ENCODE data around the gene BCAS3.

Gene BCAS3

DNA sequence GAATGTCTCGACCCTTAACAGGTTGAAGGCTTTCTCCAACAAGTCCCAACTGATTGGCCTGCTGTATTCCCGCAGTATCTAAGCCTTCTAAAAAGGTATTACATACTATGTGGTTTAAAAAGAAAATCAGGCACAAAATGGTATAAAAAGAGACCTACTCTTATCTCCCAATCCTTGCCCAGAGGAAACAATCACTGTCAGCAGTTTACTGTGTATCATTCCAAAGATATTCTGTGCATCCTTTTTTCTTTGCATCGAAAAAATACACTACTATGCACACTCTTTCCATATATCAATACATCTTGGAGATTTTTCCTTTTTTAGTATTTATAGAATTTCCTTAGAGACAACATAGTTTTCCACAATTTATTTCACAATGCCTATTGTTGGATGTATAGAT lies 603.2 kb downstream of the BCAS3 start:
- no peak for DNase-seq (ENCODE audit: low read depth in 2 of 2, low spot score in 1 of 2)

DNA sequence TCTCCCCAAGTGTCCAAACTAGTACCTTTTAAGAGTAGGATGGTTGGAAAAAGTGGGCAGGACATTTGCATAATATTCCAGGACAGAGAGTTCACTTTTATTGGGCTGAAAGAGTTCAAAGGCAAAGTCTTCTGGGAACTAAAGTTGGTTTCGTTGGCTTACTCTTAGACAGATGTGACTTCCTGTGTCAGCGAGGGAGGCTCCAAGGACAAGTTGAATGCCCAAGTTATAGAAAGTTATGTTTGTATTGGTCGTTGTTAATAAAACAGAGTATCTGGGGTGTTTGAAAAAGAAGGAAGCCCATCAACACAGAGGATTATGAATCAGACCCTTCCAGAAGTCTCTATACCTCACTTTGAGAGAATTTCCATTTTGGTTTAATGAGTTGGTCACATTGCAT lies 604.7 kb downstream of the BCAS3 start:
- no peak for DNase-seq (ENCODE audit: low read depth in 2 of 2, low spot score in 1 of 2)

DNA sequence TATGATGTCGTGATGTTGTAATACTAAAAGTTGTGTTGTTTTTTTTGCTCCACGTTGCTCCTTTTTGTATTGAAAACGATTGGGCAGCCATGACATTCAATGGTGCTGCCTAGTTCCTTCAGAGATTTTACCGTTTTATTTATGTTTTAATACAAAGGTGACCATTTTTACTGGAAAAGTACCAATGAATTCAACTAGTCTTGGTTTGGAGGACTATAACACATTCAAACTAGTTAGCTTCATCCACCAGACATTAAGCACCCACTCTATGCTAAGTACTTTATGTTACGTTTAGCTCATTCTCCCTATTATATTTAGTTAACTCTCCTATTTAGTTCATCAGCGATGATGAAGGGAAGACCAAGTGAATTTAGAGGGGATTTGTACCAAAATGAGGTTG lies 605.4 kb downstream of the BCAS3 start:
- no peak for DNase-seq (ENCODE audit: low read depth in 2 of 2, low spot score in 1 of 2)

DNA sequence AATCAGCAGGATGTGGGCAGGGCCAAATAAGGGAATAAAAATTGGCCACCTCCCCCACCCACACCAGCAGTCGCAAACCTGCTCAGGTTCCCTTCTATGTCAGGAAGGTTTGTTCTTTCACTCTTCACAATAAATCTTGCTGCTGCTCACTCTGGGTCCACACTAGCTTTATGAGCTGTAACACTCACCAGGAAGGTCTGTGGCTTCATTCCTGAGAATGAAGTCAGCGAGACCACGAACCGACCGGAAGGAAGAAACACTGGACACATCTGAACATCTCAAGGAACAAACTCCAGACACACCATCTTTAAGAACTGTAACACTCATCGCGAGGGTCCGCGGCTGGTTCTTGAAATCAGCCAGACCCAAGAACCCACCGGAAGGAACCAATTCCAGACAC lies 606.5 kb downstream of the BCAS3 start:
- no peak for DNase-seq (ENCODE audit: low read depth in 2 of 2, low spot score in 1 of 2)

DNA sequence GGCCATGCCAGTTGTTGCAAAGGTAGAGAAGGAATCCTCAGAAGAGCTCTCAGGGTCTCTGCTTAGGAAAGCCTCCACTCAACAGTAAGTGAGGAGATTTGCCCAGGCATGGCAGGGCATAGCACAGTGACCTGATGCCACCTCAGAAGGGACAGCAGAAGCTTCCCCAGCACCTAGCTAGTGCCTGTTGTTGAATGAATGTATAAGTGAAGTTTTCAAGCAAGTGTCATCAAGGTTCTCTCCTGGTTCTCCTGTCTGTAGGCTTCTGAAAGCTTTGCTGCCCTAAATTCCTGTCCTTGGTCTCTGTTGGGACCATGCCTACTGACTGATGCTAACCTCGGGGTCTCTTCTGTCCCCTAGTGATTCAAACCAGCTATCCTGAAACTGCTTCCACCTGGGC lies 607.1 kb downstream of the BCAS3 start:
- no peak for DNase-seq (ENCODE audit: low read depth in 2 of 2, low spot score in 1 of 2)

DNA sequence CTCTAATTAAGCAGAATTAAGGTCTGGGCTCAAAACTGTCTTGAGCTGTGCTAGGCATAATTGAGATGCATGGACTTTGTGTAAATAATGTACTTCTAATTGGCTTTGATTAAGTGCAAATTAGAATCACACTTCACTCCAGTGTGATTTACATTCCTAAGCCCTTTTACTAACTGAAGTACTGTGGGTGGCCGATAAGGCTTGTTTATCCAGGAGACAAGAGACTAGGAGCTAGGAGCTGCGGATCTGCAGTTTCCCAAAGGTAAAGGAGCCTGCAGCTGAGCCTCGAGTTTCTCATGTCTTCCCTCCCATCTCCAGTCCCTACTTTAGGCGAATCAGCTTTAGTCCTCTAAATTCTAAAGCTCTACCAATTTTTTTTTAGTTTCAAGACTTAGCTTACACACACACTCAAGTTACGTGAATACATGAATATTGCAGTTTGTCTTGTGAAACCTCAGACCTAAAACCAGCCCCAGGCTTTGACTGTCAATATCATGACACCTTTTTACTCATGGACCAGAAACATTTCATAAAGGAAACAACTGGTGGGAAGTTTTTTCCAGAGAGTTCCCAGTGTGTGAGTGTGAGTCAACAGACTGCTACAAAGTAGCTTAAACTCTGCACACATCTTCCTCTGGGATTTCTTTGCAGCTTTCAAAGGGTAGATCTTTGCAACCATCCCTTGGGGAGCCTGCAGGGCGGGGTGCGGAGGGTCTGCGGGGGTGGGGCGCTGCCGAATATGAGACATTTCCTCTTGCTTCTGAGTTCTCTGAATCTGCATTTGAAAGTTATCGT lies 608.1 kb downstream of the BCAS3 start:
- DNase-seq (ENCODE audit: low read depth in 2 of 2, low spot score in 1 of 2): no peak

DNA sequence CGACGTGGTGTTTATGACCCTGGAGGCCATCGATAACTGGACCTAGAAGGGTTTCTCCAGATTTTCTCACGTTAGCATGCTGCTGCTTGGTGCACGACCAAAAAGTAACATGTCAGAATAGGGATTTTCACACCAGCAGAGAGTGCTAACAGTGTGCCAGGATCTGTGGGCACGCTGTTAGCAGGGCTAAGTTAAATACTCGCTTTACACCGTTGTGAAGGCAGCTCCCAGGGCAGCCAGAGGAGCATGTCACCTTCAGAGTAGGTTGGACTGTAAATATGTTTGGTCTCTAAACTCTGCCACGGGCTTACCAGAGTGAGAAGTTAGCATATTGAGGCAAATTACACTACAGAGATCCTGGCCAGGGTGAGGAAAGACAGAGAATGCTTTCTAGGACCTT lies 608.8 kb downstream of the BCAS3 start:
- no peak for DNase-seq (ENCODE audit: low read depth in 2 of 2, low spot score in 1 of 2)

DNA sequence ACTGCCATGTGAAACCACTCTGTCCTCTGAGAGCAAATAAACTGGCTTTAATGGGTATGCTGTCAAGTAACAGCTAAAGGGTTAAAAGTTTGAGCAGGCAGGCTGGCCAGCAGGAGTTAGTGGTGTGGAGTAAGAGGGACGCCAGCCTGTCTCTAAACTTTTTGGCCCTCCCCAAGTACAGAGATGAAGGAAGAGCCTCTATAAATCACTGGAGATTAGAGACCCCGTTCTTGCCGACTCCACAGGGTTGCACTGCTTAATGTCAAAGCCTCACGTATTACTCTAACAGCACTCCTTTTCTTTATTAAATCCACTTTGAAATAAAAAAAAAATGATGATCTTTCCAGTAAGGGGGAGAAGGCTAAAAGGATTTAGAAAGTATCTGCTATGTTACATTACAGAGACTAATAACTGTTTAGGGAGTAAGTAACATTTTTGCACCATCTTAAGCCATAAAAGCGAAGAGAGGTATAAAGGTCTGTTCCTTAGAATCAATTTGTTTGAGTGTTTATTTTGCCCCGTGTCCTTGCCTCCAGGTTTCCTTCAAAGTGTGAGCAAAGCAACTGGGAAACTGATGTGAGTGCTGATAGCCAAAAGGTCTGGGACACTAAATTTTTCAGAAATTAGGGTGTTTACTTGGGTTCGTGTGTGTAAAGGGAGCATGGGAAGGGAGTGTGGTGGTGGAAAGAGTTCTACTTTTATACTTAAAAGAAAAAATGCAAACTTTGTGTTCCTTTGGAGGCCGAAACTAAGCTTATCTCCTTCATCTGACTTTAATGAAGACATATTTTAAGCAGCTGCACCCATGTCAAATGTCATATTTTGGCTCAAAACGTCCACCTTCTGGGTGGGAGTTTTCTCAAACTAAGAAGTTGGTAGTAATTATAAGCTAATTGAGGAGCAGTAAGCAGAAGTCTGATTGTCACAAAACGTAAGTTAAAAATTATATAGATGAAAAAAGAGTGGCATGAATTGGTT lies 612.0 kb downstream of the BCAS3 start:
- no peak for DNase-seq (ENCODE audit: low read depth in 2 of 2, low spot score in 1 of 2)

DNA sequence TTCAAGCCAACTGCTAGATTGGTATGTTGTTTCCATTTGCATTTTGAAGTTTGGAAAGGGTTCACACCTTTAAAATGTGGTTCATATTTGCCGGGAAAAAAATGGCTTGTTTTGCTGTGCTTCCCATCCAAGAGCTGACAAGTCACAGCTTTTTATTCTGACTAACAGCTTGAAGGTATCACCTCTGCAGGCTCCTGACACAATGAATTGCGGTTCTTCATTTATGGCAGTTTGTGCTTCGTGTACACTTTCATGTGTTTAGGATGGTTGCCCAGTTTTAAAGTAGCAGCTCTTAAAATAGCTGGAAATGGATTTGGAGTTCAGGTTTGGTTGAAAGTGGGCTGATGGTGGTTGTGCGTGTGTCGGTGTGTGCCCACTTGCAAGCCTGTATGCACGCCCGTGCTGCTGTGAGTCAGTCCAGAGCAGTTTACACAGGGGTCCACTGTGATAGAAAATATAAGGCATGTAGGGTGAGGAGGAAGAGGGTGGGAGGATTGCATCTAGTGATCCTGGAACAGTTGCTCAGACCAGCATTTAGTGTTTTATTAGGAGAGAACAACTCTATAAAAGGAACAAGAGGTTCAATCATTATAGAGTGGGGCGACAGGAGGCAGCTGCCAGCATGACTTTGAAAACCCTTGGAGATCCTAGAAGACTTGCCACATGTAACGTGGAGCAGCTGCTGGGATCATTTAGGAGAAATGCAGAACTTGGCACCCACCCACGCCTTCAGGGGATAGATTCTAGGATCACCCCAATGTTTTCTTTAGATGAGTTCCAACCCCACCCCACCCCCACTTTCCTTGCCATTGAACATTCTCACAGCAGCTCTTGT lies 614.0 kb downstream of the BCAS3 start:
- DNase-seq (ENCODE audit: low read depth in 2 of 2, low spot score in 1 of 2): no peak

DNA sequence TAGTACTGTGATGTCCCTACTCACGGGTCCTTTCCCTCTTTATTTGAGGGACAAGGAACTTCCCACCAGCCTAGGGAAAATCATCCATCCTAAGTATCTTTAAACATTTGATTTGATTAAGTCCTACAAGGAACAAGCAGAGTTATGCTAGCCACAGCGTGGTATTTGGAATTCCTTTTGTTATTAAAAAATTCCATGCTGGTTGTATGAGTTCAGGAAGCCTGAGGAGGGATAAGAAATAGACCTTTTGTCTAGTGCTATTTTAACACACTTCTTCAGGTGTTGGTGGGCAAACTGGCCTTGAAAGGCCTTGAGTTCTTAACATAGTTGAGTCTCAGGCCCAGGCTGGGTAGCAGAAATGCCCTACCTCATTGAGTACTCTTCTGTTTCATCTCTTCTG lies 616.6 kb downstream of the BCAS3 start:
- DNase-seq (ENCODE audit: low read depth in 2 of 2, low spot score in 1 of 2): no peak

DNA sequence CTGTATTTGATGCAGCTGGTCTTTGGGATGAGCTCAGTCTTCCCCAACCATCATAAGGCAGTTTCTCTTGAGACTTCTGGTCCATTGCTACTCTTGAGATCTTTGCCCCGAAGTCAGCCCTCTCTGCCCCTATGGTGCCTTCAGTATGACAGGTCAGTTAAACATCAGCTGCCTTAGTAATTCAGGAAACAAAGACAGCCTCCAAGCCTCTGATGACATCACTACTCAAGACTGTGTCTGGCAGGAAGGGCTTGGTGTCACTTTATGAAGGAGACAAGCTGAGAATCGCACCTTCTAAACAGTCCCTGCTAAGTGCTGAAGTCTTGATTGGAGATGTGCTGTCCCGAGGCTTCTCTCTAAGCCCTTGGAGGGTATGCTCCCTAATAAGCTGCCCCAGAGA lies 617.1 kb downstream of the BCAS3 start:
- no peak for DNase-seq (ENCODE audit: low read depth in 2 of 2, low spot score in 1 of 2)

DNA sequence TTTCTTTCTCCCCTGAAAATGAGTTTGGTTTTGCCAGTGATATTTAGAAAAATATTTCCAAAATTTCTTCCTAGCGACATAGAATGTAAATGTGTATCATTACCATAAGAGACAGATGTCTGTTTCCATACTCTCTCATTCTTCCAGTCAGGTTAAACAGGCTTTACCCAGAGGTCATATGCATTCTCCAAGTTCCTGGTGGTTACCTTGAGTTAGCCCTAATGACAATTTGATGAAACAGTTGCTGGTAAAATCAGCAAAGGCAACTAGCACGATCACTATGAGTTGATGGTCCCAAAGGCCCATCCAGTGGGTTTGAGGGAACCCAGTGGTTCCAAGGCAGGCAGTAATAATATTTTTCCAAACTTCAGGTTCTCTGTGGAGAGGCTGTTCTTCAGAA lies 618.4 kb downstream of the BCAS3 start:
- no peak for DNase-seq (ENCODE audit: low read depth in 2 of 2, low spot score in 1 of 2)

DNA sequence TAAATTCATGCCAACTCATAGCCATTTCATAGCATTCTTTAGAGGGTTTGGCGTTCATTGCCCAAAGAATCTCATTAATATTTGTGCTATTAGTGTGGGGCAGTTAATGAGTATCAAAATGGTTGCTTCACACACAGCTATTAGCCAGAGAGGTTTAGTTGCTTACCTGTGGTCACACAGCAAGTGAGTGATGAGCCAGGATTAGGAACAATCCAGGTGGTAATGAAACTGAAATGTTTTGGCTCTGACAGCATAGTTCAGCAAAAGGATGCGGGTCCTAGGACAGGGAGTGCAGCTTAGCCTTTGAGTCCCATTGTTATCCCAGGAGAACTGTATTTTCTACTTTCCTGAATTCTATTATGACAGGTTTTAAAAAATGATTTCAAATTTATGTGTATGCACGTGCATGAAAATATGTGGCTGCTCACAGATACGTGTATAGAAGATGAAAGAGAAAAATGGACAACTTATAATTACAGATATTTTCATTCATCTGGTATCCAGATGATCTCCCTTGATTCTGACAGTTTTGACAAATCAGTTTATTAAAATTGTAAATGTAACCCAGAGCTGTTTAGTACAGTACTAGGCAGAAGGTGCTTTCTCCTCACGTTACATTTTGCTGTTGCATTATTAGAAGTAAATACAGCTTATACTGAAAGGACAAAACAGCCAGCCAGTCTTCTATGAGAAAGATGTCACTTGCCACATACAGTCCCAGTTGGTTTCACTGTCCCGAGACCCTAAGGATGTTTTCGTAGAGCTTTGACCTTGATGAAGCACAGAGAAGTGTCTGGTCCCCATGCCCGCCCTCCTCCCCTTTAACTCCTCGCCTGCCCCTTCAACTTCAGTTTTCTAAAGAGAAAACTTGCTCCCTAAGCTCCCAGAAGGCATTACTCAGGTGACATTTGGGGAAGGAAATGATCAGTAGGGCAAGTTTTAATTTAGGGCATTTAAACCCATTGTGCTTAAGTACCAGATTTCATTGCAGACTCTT lies 622.2 kb downstream of the BCAS3 start:
- no peak for DNase-seq (ENCODE audit: low read depth in 2 of 2, low spot score in 1 of 2)

DNA sequence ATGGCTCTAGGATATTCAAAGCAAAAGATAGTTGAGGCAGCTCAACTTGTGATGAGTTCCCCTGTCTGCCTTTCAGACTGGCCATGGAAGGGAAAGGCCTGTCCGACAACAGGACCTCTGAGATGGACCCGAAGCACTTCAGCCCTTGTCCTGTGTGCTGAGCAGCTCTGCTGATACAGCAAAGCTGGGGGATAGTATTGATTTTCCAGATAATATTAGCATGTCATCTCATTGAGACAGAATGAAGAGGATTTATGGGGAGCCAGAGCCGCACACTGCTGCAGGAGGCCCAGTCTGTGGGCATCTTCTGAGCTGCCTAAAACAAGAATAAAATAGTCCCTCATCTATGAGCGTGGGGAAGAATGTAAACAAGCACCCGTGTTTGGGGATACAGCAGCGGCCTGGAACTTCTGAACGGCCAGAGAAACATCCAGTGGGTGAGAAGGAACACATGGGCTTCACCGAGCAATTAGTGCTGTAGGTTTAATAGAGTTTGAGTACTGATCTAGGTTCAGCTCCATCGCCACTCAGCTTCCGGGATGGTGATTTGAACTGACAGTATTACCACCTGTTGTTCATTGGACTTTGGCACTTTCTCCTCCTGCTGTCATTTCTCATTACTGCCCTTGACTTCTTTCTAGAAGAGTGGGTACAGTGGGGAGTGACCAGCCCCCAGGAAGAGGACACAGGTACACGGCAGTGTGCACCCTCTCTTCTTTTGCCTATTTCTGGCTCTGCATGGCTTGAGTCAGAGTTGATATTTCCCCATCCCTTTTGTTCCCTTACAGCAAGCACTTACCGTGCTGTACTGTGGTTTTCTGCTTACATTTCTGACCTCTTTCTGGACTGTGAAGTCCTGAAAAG lies 625.5 kb downstream of the BCAS3 start:
- DNase-seq (ENCODE audit: low read depth in 2 of 2, low spot score in 1 of 2): no peak

DNA sequence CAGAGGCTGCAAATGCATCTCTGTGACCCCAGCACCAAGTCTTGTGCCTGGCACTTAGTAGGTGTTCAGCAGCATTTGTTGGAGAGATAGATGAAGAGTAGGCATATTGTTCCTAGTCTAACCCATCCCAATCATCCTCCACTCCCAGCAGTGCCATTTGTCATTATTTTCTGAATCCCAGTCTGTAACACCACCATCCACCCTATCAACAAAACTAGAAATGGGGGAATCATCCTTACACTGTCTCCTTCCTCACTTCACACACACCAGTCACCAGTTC lies 626.1 kb downstream of the BCAS3 start:
- no peak for DNase-seq (ENCODE audit: low read depth in 2 of 2, low spot score in 1 of 2)

DNA sequence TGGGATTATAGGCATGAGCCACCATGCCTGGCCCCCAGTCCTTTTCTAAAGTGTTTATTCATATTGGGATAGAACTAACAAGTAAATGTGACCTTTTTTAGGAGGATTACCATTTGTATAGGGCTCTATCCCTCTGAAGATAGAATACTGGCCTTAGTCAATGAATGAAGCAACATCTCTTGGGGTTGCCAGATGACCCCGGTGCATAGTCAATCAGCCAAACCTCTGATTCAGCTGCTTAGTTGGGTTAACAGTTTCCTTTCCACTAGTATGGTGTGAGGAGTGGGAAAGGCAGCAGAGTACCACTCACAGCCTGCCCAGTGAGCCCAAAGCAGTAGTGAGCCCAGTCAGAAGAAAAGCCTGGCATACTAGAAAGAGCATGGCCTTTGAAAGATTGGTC lies 627.4 kb downstream of the BCAS3 start:
- DNase-seq (ENCODE audit: low read depth in 2 of 2, low spot score in 1 of 2): no peak

DNA sequence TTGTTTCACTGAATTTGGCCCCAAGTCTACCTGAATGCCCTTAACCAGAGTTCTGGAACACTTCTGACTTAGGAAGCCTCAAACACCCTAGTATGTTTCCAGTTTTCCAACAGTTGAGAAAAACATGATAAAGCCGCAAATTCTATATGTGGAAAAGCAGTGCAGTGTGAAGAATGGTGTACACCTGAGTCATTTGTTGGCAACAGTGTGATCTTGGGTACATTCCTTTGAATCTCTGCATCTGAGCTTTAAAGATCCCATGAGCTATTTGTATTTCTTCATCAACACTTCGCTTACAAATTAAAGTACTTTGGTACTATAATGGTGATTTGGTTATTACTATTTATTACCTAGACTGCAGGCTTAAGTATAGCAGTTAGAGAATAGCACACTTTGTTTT lies 628.4 kb downstream of the BCAS3 start:
- DNase-seq (ENCODE audit: low read depth in 2 of 2, low spot score in 1 of 2): no peak

DNA sequence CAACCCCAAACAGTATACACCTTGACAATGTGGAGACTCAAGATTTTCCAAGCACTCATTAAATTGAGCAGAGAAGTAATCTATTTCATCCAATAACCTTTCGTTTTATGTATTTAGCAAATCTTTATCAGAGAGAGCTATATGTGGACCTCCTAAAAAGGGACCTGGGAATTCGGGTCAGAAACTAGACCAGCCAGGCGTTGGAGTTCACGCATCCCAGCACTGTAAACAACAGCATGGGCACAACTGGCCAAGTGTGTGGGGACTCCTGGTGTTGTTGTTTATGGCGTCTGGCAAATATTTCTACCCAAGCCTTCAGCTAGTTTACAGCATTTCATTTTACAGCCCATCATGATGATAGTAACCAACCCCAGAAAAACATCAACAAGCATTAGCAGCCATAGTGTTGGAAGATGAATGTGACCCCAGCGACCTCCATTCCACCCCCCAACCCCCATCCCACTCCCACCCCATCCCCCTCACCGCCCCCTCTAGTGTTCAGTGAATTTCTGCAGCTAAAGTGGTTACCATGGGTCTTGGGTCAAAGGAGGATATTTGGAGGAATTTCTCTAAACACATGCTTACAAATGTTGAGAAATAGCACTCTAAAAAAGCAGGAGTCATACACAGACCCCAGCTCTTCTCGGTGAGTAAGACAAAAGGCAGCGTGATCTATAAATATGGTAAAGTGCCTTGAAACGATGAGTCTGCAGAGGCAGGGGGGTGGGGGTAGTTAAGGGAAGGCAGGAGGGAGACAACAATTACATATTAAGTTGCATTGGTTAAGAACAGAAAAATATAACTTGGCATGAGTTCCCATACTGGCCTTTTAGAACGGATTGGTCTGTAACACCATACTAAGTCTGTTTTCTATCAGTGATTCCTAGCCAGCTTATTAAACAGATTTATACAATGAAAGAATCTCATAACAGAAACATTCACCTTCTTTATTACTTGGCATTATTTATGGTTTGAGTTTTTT lies 630.5 kb downstream of the BCAS3 start:
- no peak for DNase-seq (ENCODE audit: low read depth in 2 of 2, low spot score in 1 of 2)

All from stimulated activated CD8-positive, alpha-beta memory T cell treated with anti-CD3 and anti-CD28 coated beads, Interleukin-4, amount 100 ng/mL, for 1 hour (primary cell).